ENCODE measurements around the gene CCDC122.
"Not testable (repeated sequence)": the region's sequence is repeated elsewhere in the genome, so short reads cannot be mapped to it uniquely, and the experiment has no call there.

CCDC122 gene

DNA sequence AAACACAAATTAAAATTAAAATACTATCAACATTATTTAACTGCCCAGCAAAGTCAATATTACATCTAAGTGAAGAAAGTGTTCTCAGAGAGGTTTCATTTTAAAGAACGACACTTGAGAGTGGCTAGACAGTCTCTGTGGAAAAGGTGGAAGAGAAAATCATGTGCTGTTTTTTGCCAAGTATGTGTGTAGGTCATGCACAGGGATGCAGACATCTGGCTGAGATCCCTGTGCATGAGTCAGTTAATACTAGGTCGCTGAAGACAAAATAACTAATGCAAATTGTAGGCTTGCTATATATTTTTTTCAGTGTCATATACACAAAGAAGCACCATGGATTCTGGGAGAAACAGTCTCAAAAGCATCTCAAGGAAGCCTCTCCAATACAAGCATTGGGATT is 48.5 kb downstream of the CCDC122 start:
- H3K27me3 ChIP-seq (ENCODE audit: control insufficient read depth in 1 of 2, insufficient read depth in 2 of 2, low read length in 2 of 2) = no peaks in the 10 kb centered on the region
- H3K4me3 ChIP-seq (ENCODE audit: low read depth in 1 of 2, low read length in 2 of 2) = no peak overlapping the region
- H3K4me1 ChIP-seq (ENCODE audit: insufficient read depth, low read length) = no peaks in the 10 kb centered on the region
- H3K9me3 ChIP-seq (ENCODE audit: low read length) = no peaks in the 10 kb centered on the region
- H3K27ac ChIP-seq (ENCODE audit: low read depth, low read length) = no peak overlapping the region
- H3K36me3 ChIP-seq (ENCODE audit: insufficient read depth, low read length) = no peaks in the 10 kb centered on the region
- H3K9ac ChIP-seq (ENCODE audit: low read length) = no peak overlapping the region

DNA sequence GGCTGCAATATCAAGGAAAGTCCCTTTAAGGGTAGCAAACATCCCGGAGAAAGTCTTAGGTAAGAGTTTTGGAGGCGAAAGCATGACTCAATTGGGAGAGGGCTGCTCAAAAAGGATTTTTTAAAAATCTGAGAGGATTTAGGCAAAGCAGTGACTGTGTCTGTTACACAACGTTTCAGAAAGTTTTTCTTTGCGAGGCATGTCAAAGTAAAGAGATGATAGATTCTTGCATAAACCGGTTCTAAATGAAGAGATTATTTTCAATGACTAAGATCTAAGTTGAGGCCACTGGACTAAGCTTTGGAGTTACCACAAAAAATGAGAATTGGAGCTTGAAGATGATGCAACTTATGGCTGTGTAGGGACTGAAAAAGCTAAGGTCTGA is 49.1 kb downstream of the CCDC122 start:
- H3K36me3 ChIP-seq (ENCODE audit: insufficient read depth, low read length) = no peaks in the 10 kb centered on the region
- H3K9me3 ChIP-seq (ENCODE audit: low read length) = no peaks in the 10 kb centered on the region
- H3K27ac ChIP-seq (ENCODE audit: low read depth, low read length) = no peak overlapping the region

DNA sequence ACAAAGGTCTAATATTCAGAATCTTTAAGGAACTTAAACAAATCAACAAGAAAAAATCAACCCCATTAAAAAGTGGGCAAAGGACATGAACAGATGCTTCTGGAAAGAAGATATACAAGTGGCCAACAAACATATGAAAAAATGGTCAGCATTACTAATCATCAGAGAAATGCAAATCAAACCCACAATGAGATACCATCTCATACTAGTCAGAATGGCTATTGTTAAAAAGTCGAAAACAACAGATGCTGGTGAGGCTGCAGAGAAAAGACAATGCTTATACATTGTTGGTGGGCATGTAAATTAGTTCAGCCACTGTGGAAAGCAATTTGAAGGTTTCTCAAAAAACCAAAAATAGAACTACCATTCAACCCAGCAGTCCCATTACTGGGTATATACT is 54.9 kb downstream of the CCDC122 start:
- H3K4me3 ChIP-seq (ENCODE audit: low read depth in 1 of 2, low read length in 2 of 2); H3K27ac ChIP-seq (ENCODE audit: low read depth, low read length); H3K27me3 ChIP-seq (ENCODE audit: control insufficient read depth in 1 of 2, insufficient read depth in 2 of 2, low read length in 2 of 2); H3K9me3 ChIP-seq (ENCODE audit: low read length); H3K36me3 ChIP-seq (ENCODE audit: insufficient read depth, low read length); H3K4me1 ChIP-seq (ENCODE audit: insufficient read depth, low read length); H3K9ac ChIP-seq (ENCODE audit: low read length): not testable (repeated sequence)

More for the DNA sequence above, 49.1 kb downstream of the CCDC122 start:
- Histone ChIP-seq H3K4me3 (ENCODE audit: low read depth in 1 of 2, low read length in 2 of 2) (no peak overlapping the region), H3K4me1 (ENCODE audit: insufficient read depth, low read length) (no peaks in the 10 kb centered on the region), H3K27me3 (ENCODE audit: control insufficient read depth in 1 of 2, insufficient read depth in 2 of 2, low read length in 2 of 2) (no peaks in the 10 kb centered on the region), H3K9ac (ENCODE audit: low read length) (no peak overlapping the region)

DNA sequence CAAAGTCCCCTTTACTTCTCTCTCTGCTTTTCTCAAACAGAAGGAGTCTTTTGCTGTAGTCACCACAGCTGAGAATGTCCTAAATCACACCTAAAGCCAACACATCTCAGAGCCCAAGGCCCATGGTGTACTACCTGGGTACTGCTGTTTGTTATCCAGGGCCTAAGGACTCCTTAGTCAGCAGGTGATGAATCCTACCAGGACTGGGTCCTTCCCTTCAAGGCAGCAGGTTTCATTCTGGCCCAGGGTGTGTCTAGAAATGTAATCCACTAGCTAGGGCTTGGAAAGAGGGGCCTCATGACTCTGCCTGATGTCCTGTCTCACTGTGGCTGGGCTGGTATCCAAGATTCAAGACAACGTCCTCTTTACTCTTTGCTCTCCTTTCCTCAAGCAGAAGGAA is 56.6 kb downstream of the CCDC122 start:
- H3K27me3 ChIP-seq (ENCODE audit: control insufficient read depth in 1 of 2, insufficient read depth in 2 of 2, low read length in 2 of 2) = no peaks in the 10 kb centered on the region
- H3K36me3 ChIP-seq (ENCODE audit: insufficient read depth, low read length) = no peaks in the 10 kb centered on the region
- no peak overlapping the region for H3K4me3 ChIP-seq (ENCODE audit: low read depth in 1 of 2, low read length in 2 of 2)
- no peaks in the 10 kb centered on the region for H3K4me1 ChIP-seq (ENCODE audit: insufficient read depth, low read length)
- H3K27ac ChIP-seq (ENCODE audit: low read depth, low read length) = no peak overlapping the region
- no peak overlapping the region for H3K9ac ChIP-seq (ENCODE audit: low read length)
- no peaks in the 10 kb centered on the region for H3K9me3 ChIP-seq (ENCODE audit: low read length)

DNA sequence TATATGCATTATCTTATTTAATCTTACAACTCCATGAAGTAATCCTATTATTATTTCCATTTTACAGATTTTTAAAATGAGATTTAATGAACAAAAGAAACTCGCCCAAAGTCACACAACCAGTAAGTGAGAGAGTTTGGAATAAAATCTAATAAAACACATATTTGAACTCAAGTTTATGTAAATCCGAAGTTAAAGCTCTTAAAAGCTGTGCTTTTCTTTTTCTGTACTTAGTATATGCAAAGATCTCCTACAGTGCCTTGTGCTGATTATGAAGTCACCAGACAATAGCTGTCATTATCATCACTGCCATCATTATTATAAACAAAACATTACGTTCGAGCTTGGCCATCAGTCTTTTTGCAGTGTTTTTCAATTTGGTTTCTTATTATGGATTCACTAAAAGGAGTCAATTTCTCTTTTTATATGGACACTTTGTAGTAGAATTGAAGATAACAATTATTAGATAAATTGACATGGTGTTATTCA is 63.1 kb downstream of the CCDC122 start:
- Histone ChIP-seq H3K9me3 (ENCODE audit: low read length) (no peaks in the 10 kb centered on the region), H3K27me3 (ENCODE audit: control insufficient read depth in 1 of 2, insufficient read depth in 2 of 2, low read length in 2 of 2) (no peaks in the 10 kb centered on the region), H3K27ac (ENCODE audit: low read depth, low read length) (no peak overlapping the region), H3K9ac (ENCODE audit: low read length) (no peak overlapping the region), H3K4me1 (ENCODE audit: insufficient read depth, low read length) (peaks cover 5% of the 10 kb centered on the region), H3K36me3 (ENCODE audit: insufficient read depth, low read length) (no peaks in the 10 kb centered on the region), H3K4me3 (ENCODE audit: low read depth in 1 of 2, low read length in 2 of 2) (no peak overlapping the region)

DNA sequence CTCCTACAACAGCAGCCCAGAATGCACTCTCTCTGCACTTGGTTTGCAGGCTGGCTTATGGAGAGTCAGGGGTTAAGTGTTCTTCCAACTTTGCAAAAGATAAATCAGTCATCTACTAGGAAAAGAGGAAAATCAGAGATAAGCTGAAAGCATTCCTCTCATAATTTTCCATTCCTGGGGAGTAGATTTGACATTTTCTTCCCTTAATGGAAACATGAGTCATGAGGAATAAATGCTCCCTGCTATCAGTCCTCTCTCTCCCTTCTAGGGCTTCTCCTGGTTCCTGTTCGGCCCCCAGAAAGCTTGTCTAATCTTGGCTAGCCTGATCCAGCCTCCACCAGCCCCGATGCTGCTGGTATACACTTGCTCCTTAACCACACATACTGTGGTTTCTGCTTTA is 64.3 kb downstream of the CCDC122 start:
- Histone ChIP-seq H3K36me3 (ENCODE audit: insufficient read depth, low read length) (no peaks in the 10 kb centered on the region), H3K4me3 (ENCODE audit: low read depth in 1 of 2, low read length in 2 of 2) (no peak overlapping the region), H3K4me1 (ENCODE audit: insufficient read depth, low read length) (peaks cover 5% of the 10 kb centered on the region), H3K27ac (ENCODE audit: low read depth, low read length) (no peak overlapping the region), H3K9me3 (ENCODE audit: low read length) (no peaks in the 10 kb centered on the region), H3K27me3 (ENCODE audit: control insufficient read depth in 1 of 2, insufficient read depth in 2 of 2, low read length in 2 of 2) (no peaks in the 10 kb centered on the region), H3K9ac (ENCODE audit: low read length) (no peak overlapping the region)

DNA sequence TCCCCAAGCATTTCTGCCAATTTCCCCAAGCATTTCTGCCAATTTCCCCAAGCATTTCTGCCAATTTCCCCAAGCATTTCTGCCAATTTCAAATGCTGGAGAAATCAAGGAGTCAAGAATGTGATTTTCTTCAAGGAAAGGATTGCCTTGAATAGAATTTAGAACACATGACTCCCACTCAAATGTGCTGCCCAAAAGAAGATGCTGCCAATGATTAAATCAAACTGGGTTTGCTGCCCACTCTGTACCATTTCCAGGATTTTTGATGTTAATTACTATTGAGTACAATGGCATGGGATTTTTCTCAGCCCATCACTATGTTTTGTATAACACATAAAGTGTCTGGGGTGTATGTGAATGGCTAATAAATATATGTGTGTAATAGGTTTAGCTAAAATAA is 70.9 kb downstream of the CCDC122 start:
- H3K4me1 ChIP-seq (ENCODE audit: insufficient read depth, low read length) = peaks cover 5% of the 10 kb centered on the region
- no peaks in the 10 kb centered on the region for H3K36me3 ChIP-seq (ENCODE audit: insufficient read depth, low read length)
- H3K27me3 ChIP-seq (ENCODE audit: control insufficient read depth in 1 of 2, insufficient read depth in 2 of 2, low read length in 2 of 2) = no peaks in the 10 kb centered on the region
- no peaks in the 10 kb centered on the region for H3K9me3 ChIP-seq (ENCODE audit: low read length)
- H3K27ac ChIP-seq (ENCODE audit: low read depth, low read length) = no peak overlapping the region
- no peak overlapping the region for H3K4me3 ChIP-seq (ENCODE audit: low read depth in 1 of 2, low read length in 2 of 2)
- H3K9ac ChIP-seq (ENCODE audit: low read length) = no peak overlapping the region

DNA sequence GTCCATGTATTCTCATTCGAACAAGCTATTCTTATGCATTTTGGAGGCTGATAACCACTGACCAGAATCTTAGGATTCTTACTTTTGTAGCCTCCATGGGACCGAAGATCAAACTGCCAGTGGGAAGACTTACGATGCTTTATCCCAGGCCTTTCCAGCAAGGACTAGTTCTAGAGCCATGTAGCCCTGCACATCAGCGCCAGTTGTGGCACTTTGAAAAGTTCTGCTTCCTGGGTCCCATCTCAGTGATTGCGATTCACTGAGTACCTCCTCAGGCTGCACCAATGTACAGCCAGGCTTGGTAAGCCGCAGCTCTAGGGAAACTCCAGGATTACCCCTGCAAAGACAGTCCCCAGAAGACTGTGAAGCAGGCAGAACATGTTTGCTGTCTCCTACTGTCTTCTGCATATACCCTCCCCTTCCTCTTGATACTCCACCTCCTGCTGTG is 73.8 kb downstream of the CCDC122 start:
- H3K9ac ChIP-seq (ENCODE audit: low read length) = no peak overlapping the region
- H3K4me3 ChIP-seq (ENCODE audit: low read depth in 1 of 2, low read length in 2 of 2) = no peak overlapping the region
- H3K27ac ChIP-seq (ENCODE audit: low read depth, low read length) = no peak overlapping the region
- H3K27me3 ChIP-seq (ENCODE audit: control insufficient read depth in 1 of 2, insufficient read depth in 2 of 2, low read length in 2 of 2) = no peaks in the 10 kb centered on the region
- no peaks in the 10 kb centered on the region for H3K36me3 ChIP-seq (ENCODE audit: insufficient read depth, low read length)
- H3K9me3 ChIP-seq (ENCODE audit: low read length) = no peaks in the 10 kb centered on the region
- peaks cover 5% of the 10 kb centered on the region for H3K4me1 ChIP-seq (ENCODE audit: insufficient read depth, low read length)

DNA sequence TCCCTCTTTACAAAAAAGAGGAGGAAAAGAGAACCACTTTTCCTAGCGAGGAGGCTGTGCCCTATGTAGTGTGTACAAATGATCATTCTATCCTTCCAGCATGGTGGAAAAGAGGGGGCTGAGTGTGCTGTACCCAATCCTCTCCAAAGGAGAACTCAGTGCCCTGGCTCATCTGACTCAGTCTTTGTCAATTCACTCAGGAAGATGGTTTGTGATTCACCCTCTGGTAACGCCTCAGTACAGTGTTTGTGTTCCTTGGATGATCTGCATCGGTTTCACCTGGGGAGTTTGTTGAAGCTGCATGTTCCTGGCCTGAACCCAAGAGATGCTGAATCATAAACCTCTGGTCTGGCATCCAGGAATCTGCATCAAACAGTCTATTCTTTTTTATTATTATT is 74.5 kb downstream of the CCDC122 start:
- H3K27me3 ChIP-seq (ENCODE audit: control insufficient read depth in 1 of 2, insufficient read depth in 2 of 2, low read length in 2 of 2) = no peaks in the 10 kb centered on the region
- no peak overlapping the region for H3K9ac ChIP-seq (ENCODE audit: low read length)
- H3K4me1 ChIP-seq (ENCODE audit: insufficient read depth, low read length) = peaks cover 5% of the 10 kb centered on the region
- H3K4me3 ChIP-seq (ENCODE audit: low read depth in 1 of 2, low read length in 2 of 2) = peak overlapping the region; percentile 16 to 21
- no peaks in the 10 kb centered on the region for H3K9me3 ChIP-seq (ENCODE audit: low read length)
- H3K27ac ChIP-seq (ENCODE audit: low read depth, low read length) = peak overlapping the region; percentile 24
- H3K36me3 ChIP-seq (ENCODE audit: insufficient read depth, low read length) = no peaks in the 10 kb centered on the region

DNA sequence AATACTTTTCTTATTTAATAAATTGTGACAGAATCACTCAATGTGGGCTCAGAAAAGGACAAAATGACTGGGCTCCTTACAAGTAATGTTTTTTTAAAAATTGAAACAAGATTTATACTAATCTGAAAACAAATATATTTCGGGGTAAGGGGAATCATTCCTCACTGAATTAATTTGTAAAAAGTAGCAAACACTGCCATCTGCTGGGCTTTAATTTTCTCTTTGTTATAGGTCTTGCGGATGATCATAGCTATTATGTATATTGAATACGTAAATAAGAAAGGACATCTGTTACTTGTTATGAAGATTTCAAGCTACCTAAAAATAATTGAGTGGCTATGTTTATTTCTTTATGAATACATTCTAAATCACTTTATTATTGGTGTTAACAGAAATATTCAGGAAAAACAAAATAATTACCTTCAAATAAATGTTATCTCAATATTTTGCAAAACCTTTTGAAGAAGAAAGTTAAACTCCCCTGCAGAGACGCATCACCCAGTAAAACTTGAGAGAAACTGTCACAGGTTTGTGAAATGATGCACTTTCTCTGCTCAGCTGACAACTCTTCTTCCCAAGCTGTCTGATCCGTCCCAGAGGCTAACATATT is 75.0 kb downstream of the CCDC122 start:
- Histone ChIP-seq H3K4me3 (ENCODE audit: low read depth in 1 of 2, low read length in 2 of 2) (peak overlapping the region; percentile 16 to 21), H3K9me3 (ENCODE audit: low read length) (no peaks in the 10 kb centered on the region), H3K27ac (ENCODE audit: low read depth, low read length) (peak overlapping the region; percentile 24), H3K36me3 (ENCODE audit: insufficient read depth, low read length) (no peaks in the 10 kb centered on the region), H3K4me1 (ENCODE audit: insufficient read depth, low read length) (peaks cover 5% of the 10 kb centered on the region), H3K9ac (ENCODE audit: low read length) (no peak overlapping the region), H3K27me3 (ENCODE audit: control insufficient read depth in 1 of 2, insufficient read depth in 2 of 2, low read length in 2 of 2) (no peaks in the 10 kb centered on the region)

DNA sequence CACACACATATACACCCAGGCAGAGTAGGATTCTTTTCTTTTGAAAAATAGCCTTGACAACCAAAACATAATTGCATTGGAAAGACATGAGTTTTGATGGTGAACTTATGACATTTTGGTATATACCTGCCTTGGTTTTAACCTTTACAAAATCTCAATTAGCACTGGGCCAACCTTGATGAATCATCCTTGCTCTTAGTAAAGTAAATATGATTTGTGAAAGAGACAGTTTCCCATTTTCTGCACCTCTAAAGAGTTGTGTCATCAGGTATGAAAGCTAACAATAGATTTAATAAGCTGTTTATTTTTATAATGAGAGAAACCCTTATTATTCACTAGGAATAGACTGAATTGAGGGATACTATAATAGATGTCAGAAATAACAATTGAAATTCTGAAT is 77.0 kb downstream of the CCDC122 start:
- H3K9me3 ChIP-seq (ENCODE audit: low read length) = no peaks in the 10 kb centered on the region
- no peak overlapping the region for H3K4me3 ChIP-seq (ENCODE audit: low read depth in 1 of 2, low read length in 2 of 2)
- H3K9ac ChIP-seq (ENCODE audit: low read length) = no peak overlapping the region
- H3K4me1 ChIP-seq (ENCODE audit: insufficient read depth, low read length) = peaks cover 5% of the 10 kb centered on the region
- no peaks in the 10 kb centered on the region for H3K36me3 ChIP-seq (ENCODE audit: insufficient read depth, low read length)
- H3K27ac ChIP-seq (ENCODE audit: low read depth, low read length) = no peak overlapping the region
- no peaks in the 10 kb centered on the region for H3K27me3 ChIP-seq (ENCODE audit: control insufficient read depth in 1 of 2, insufficient read depth in 2 of 2, low read length in 2 of 2)

DNA sequence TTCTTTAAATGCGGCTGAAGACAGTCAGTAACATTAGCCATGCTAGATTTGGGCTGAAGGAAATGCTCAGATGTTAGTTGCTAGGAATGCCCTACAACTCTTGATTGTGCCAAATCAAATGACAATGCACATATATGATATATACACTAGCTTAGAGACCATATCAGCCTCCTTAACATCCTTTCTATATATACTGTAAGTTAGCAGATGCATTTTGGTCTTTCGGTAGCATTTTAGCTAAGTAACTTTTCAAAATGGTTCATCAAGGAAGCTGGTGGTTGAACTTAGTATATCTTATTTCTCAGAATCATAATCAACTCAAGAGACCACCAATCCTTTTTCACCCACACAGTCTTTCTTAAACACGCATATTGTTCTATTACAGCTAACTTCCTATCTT is 78.7 kb downstream of the CCDC122 start:
- Histone ChIP-seq H3K4me1 (ENCODE audit: insufficient read depth, low read length) (peaks cover 5% of the 10 kb centered on the region), H3K27ac (ENCODE audit: low read depth, low read length) (no peak overlapping the region), H3K9me3 (ENCODE audit: low read length) (no peaks in the 10 kb centered on the region), H3K9ac (ENCODE audit: low read length) (no peak overlapping the region), H3K27me3 (ENCODE audit: control insufficient read depth in 1 of 2, insufficient read depth in 2 of 2, low read length in 2 of 2) (no peaks in the 10 kb centered on the region), H3K36me3 (ENCODE audit: insufficient read depth, low read length) (no peaks in the 10 kb centered on the region), H3K4me3 (ENCODE audit: low read depth in 1 of 2, low read length in 2 of 2) (no peak overlapping the region)

Measured in muscle layer of colon (tissue), 2 donors.